Nucleus accumbens (tissue), 56 donors: ENCODE measurements around the gene PNKP.

ENCODE experiments used
- DNase-seq, 56 donors: peaks; one replicate each; lab custom pipeline; 2025; lab: John Stamatoyannopoulos, UW

Gene PNKP

DNA sequence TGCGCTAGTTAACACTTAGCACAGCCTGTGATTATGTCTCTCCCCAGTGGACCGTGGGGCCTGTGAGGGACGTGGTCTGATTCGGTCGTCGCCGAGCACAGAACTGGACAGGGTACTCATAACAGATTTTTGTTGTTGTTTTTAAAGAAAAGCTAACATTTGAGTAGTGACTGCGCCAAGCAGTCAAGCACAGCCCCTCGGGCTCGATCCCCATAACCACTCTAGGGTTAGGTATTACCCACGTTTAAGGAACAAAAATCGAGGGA is 17.2 kb downstream of the PNKP start:
- peak in 2 of 56 donors; percentile 43 to 55 for DNase-seq

DNA sequence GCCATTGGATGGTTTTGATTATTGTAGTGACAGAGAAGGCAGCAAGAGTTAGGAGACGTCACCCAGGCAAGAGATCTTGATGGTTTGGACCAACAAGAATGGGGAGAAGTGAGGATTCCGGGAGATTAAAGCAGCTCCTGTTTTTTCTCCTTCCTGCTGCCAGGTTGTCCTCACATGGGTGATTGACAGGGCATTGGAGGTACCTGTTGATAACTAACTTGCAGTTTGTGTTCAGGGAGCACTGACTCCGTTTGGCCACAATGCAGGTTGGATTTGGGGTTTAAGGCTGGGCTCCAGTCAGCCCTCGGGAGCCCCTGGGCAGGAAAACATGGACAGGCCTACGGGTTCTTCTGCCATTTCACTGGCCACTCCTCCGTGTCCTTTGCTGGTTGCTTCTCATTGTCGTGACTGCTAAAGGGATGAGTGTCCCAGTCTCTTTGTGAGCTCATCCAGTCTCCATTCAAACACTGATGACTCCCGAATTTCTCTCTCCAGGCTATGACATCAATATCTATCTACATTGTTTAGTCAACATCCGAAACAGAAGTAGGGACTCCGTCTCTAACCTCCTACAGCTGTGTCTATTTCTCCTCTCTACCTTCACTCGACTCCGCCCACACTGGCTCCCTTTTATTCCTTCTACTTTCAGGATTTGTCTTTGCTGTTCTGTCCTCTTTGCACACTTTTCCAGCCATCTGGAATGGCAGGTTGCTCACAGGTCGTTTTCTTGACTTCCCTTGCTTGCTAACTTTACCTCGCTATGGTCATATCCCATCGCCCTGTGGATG is 17.7 kb downstream of the PNKP start:
- no peak for DNase-seq

DNA sequence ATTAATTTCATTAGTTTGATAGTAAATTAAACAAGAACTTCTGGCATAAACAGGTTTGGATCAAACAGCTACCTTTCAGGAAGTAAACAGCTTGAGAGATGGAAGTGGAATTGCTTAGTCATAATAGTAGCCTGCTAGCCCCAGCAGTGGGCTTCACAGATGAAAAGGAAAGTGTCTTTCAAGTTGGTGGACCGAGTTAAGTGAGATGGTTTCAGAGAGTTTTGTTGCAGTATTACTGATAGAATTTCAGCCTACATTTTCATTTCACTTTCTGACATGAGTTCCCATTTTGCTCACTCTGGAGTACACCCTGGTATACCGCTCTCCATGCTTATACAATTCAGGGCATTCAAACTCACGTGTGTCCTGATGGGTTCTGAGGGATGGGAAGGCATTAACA is 18.4 kb downstream of the PNKP start:
- no peak for DNase-seq

DNA sequence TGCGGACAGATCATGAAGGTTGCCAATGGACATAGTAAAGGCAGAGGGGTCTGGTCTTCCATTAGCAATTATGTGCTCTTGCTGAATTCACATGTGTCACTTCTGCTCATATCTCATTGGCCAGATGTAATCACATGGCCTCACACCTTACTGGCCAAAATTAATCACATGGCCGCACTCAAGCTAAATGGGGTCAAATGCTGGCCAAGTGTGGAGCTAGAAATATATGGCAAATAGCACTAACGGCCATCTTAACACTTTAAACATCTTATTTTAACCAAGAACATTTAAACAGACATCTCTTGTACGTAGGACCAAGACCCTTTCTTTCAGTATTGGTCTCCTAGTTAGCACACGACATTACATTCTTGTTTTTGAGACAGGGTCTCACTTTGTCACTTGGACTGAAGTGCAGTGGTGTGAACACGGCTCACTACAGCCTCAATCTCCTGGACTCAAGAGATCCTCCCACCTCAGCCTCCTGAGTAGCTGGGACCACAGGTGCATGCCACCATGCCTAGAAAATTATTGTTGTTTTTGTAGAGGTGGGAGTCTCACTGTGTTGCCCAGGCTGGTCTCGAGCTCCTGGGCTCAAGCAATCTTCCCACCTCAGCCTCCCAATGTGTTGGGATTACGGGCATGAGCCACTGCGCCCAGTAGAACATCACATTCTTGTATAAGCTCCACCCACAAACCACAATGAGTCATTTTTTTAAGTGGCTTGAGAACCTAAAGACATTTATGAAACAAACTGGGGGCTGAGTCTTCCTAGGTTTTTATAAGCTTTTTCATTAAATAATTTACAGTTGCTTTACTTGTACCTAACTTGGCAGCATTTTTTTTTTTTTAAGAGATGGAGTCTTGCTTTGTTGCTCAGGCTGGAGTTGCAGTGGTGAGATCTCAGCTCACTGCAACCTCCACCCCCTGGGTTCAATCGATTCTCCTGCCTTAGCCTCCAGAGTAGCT is 19.4 kb downstream of the PNKP start:
- no peak for DNase-seq

DNA sequence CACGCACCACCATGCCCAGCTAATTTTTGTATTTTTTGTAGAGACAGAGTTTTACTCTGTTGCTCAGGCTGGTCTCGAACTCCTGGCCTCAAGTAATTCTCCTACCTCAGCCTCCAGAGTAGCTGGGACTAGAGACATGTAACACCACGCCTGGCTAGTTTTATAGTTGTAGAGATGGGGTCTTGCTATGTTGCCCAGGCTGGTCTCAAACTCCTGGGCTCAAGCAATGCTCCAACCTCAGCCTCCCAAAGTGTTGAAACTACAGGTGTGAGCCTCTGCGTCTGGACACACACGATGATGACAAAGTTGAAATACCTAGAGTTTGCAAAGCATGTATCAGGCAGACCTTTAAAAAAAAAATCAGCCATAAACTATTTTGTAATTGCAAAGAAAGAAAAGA is 21.0 kb downstream of the PNKP start:
- no peak for DNase-seq

DNA sequence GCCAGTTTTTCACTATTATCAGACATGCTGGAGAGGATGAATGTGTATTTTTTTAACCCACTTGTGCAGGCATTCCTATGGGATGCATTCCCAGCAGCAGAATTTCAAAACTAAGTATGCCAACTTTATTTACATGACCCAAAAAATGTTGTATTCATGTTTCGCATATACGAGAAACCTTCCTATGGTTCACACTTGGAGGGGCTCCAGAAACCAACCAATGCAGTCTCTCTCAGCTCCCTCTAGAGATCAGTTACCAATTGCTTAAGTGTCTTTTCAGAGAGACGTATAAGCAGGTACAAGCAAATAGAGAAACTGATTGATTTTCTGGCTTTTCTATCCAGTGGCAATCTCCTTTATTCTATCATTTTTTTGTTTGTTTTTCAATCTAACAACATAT is 22.0 kb downstream of the PNKP start:
- no peak for DNase-seq

DNA sequence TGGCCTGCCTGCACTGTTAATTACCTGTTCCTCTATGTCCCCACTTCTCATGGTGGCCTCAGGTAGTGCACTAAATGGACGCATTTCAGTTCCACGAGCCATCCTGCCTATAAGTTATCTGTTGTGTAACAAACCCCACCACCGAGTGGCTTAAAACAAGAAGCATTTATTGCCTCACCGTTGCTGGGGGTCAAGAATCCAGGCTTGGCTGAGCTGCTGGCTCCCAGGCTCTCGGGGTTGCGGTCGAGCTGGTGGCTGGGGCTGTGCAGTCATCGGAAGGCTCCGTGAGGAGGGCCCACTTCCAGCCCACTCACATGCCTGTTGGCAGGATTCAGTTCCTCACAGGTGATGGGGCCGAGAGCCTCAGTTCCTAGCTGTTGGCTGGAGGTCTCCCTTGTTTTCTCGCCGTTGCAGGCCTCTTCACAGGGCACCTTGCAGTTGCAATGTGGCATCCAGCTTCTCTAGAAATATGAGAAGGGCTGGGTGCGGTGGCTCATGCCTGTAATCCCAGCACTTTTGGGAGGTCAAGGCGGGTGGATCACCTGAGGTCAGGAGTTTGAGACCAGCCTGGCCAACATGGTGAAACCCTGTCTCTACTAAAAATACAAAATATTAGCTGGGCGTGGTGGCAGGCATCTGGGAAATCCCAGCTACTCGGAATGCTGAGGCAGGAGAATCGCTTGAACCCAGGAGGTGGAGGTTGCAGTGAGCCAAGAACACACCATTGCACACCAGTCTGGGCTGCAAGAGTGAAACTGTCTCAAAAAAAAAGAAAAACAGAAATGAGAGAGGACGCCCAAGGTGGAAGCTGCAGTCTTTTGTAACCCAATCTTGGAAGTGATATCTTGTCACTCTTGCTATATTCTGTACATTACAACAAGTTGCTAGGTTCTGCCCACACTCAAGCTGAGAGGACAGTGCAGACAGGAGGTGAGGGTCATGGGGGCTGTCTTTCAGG is 23.0 kb downstream of the PNKP start:
- DNase-seq: no peak

DNA sequence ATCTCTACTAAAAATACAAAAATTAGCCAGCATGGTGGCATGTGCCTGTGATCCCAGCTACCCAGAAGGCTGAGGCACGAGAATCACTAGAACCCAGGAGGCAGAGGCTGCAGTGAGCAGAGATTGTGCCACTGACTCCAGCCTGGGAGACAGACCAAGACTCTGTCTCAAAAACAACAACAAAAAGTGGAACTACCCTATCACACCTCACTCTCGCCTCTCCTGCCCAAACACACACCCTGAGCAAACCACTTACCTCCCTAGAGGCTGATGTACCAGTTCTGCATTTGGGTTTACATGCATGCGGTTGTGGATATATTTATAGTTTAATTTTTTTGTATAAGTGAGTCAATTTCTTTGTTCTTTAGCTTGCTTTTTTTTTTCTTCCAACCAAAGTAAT is 24.1 kb downstream of the PNKP start:
- DNase-seq: no peak

DNA sequence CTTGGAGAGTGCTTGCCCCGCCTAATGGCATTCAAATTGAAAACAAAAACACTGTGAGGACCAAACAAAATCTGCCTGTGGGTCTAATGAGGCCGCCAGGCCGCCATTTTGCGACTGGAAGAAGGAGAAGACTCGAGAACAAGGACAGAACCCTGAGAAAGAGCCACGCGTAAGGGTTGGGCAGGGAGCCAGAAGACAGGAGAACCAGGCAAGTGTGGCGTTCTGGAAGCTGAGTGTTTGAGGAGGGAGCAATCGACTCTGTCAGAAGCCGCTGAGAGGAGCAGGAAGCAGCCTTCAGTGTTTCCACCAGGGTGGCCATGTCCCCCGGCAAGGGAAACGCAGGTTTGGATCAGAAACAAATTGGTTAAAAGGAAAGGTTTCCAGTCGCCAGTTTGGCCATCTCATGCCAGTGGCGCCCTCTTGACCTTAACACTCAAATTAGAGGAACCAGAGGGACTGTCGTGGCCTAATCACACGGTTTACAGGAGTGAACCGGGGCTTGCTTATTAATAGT is 26.6 kb downstream of the PNKP start:
- no peak for DNase-seq

DNA sequence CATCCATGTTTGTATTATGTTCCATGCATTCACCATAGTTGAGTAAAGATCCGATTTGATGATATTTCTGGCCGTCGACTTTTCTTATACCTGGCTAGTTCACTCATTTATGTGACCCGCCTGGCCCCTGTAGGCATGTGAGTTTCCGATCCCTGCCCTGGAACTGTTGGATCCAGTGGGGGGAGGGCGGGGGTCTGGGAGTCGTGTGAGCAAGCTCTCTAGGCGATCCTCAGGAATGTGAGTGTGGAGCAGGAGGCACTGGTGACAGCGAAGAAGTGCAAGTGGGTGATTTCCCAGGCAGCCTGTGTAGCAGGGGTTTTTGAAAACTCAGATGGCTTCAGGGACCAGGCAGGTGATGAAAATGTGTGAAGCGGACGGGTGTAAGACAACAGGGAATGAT is 27.1 kb downstream of the PNKP start:
- DNase-seq: no peak

DNA sequence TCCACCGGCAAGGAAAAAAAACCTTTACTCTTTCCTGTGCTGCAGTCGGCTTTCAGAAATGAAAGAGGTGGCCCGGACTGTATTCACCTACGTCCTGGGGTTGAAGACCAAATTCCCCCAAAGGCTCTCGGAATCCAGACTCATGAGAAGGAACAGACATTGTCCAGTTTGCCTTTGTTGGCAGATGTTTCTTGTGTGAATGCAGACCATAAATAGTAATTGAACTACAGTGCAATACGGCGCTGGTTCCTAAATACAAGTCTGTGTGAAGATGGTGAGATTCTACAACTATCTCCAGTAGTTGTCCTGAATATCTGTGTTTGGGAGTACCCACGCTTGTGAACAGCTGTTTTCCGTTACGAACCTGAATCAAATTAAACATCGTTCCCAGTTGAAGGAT is 27.7 kb downstream of the PNKP start:
- no peak for DNase-seq

DNA sequence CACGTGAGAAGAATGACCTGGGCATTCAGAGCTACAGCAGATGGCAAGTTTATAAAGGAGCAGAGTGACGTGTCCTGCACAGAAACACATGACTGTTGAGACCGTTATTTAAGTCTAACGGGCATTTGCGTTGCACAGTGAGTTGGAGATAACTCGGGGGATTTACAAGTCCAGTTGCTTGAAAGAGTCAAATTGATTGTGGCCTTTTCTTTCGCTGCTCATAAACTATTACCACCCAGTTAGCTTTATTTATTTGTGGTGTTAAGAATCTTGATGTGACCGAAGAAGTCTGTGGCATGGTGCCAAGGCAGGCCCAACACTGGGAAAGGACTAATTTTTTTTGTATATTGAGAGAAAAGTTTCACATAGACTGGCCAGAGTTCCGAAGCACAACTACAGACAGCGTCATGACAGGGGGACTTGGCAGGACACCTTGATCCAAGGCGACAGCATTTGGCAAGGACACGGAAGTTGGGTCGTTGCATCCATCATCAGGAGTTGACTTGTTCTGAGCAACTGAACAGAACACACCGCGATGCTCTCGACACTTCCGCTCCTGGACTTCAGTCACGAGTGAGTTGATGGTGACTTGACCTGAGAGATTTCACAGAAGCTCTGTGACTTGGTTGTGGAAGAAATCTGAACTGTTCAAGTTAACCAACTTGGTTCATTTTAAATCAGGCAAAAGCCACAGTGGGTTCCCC is 28.3 kb downstream of the PNKP start:
- DNase-seq: peak in 1 of 56 donors; percentile 6

DNA sequence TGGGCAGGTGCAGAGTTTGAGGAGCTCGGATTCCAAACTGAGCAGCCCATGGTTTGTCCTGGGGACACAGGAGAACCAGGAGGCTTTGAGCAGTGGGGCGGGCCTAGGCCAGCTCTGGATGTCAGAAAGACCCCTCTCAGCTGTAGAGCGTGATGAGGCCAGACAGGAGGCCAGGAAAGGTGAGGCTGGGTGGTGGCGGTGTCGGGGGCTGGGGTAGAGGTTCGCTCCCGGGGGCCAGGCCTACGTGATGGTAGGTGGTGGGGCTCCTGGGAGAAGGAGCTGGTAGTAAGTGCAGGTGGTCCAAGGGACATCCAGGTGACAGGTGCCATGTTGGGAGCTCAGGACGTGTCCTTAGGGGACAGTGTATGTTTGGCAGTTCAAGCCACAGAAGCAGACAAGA is 30.0 kb downstream of the PNKP start:
- no peak for DNase-seq

DNA sequence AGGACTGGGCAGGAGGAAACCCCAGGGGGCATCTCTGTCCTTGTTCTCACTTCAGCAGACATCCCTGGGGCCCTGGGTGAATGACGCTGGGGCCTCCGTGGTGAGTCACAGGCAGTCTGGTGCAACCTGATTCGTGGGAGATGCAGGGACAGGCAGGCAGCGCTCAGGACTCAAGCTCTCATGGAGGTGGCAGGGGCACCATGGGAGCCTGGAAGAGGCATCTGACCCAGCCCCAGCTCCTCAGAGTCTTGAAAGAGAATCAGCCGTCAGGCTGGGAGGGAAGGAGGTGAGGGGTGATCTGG is 30.4 kb downstream of the PNKP start:
- DNase-seq: no peak

DNA sequence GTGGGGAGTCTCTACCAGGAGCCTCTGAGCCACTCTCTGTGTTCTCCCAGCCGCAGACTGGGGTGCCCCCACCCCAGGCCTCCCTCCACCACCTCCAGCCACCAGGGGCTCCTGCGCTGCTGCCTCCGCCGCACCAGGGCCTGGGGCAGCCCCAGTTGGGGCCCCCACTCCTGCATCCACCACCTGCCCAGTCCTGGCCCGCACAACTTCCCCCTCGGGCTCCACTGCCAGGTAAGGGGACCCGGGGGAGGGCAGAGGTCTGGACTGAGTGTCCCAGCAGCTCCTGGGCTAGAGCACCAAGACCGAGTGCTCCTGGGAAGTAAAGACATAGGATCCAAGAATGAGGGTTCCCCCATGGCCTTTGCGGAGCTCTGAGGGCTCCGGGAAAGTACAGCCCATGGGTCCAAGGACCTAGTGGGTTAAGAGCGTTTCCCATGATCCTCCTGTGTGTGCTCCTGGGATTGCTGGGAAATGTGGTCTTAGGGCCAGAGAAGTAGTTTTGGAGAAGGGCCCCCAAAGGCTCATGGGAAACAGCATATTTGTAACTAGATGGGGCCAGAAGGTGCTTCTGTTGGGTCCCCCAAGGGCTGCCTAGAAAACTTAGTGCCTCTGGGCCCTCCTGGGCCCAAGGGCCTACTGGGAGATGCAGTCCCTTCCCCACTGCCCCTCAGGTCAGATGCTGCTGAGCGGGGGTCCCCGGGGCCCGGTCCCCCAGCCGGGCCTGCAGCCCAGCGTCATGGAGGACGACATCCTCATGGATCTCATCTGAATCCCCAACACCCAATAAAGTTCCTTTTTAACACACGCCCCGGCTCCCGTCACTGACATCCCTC is 31.0 kb downstream of the PNKP start:
- DNase-seq: no peak

DNA sequence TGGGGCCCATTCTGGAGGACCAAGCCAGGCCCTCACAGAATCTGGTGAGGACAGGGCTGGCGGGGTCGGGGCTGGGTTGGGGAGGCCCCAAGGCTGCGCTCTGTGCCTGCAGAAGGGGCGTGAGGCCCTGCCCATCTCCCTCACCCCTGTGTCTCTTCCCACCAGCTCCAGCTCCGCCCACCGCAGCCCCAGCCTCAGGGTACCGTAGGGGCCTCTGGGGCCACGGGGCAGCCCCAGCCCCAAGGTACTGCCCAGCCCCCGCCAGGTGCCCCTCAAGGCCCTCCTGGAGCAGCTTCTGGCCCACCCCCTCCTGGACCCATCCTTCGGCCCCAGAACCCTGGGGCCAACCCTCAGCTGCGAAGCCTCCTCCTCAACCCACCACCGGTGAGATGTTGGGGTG is 31.8 kb downstream of the PNKP start:
- DNase-seq: no peak

DNA sequence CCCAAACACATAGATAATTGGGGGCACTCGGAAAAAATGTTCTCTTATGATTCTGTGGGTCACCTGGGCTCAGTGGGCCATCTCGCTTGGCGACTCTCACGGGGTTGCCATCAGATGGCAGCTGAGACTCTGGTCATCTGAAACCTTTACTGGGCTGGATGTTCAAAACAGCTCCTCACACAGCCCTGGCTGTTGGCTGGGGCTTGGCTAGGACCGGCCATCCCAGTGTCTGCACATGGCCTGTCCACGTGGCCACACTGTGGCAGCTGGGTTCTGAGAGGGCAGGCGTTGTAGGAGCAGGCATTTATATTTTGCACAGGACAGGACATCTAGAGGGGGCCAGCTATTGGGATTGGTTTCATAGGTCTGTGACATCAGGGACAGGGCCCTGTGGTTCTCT is 33.8 kb downstream of the PNKP start:
- DNase-seq: no peak

DNA sequence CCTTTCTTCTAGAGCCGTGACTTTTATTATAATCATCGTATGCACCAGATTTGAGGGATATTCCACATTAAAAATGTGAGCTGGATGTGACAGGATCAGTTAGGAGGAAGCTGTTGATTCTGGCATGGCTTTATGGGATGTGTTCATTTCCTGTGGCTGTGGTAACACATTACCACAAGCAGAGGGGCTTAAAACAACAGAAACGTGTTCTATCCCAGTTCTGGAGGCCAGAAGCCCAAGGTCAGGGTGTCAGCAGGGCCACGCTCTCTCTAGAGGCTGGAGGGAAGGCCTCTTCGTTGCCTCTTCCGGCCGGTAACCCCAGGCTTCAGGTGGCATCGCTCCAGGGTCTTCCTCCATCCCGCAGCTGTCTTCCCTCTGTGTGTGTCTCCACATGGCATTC is 34.8 kb downstream of the PNKP start:
- no peak for DNase-seq

DNA sequence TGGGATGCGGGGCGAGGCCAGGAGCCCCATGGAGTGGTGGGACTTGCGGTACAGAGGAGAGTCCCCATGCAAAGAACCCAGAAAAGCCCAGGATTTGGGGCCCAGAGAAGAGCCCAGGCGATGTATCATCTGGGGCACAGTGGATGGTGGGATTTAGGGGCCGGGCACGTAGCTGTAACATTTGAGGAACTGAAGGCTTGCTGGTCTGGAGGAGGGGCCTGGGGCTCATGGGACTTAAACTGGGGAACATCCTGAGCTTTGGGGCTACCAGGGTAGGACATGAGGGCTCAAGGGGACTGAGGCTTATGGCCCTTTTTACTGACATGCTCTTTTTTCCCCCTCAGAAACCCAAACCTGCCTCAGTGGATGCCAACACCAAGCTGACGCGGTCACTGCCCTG is 35.8 kb downstream of the PNKP start:
- DNase-seq: no peak
